Fibroblast of upper back skin (primary cell): ENCODE data around the gene LRRC45.

ENCODE experiments used
- DNase-seq: peaks from one replicate; pipeline ENCODE4 v3.0.0-alpha.2; 2013

Gene LRRC45

DNA sequence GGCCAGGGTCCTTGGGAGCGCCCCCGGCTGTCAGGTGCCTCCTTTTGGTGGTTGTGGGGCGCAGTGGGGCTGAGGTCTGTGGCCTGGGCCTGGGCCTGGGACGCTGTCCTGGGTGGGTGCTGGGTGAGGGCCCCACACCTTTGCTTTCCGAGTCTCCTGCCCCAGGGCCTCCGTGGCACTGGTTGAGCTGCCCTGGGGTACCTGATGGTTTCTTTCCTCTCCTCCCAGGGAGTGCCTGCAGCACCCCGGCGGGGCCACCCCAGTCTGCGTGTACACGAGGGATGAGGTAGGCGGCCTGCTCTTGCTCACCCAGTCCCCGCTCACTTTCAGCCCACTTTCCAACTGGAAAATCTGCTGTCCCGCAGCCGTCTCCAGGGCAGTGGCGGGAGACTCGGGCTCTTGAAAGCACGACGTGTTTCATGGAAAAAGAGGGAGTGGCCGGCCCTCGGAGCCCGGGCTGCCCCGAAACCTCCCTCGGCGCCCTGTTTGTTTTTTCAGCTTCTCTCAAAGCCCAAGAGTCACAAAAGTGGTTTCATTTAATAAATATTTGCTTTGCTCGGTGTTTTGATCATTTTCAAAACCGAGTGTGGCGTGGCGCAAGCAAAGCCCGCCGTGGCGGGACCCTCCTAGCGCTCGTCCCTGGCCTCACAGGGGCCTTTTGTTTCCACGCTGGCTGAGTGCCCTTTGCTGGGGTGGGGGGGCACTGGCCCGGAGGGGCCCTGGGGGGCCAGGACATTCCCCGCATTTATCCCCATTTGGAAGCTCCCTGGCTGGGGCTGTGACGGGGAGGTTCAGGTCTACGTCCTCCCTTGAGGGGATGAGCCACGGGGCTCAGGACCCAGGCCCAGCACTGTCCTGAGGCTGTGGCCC, 28.3 kb upstream of the LRRC45 start:
- DNase-seq: no peak

DNA sequence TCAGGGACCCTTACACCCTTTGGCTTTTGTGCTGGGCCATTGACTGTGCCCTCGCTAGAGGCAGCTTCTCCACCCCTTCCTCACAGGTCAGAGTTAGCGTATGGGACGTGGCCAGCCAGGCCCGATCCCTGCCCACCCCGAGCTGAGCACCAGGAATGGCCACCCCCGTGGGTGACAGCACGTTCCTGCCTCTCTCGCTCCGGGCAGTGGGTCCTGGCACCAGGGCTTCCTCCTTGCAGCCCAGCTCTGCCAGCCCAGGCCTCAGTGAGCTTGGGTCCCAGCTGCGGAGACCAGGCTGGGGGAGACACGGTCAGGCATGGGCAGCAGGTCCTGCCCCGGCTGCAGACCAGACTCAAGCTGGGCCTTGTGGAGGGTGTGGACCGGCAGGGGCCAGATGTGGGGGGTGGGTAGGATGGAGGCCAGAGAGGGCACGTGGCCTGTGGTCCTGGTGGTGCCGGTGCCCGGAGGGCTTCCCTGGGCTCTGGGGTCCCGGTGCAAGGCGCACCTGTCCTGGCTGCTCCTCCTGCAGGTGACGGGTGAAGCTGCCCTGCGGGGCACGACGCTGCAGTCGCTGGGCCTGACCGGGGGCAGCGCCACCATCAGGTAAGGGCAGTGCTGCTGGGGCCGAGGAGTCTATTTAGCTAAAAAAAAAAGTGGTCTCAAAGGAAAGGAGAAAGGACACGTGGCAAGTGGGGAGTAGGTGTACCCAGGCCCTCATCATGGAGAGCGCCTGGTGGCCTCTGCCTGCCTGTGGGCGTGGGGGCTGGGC, 27.5 kb upstream of the LRRC45 start:
- no peak for DNase-seq

DNA sequence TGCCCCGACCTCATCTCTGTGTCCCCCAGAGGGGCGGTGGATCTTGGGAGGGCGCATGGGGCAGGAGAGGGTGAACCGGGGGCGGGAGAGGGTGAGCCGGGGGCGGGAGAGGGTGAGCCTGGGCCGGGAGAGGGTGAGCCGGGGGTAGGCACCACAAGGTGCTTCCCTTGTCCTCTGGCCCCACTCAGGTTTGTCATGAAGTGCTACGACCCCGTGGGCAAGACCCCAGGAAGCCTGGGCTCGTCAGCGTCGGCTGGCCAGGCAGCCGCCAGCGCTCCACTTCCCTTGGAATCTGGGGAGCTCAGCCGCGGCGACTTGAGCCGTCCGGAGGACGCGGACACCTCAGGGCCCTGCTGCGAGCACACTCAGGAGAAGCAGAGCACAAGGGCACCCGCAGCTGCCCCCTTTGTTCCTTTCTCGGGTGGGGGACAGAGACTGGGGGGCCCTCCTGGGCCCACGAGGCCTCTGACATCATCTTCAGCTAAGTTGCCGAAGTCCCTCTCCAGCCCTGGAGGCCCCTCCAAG, 26.8 kb upstream of the LRRC45 start:
- no peak for DNase-seq

DNA sequence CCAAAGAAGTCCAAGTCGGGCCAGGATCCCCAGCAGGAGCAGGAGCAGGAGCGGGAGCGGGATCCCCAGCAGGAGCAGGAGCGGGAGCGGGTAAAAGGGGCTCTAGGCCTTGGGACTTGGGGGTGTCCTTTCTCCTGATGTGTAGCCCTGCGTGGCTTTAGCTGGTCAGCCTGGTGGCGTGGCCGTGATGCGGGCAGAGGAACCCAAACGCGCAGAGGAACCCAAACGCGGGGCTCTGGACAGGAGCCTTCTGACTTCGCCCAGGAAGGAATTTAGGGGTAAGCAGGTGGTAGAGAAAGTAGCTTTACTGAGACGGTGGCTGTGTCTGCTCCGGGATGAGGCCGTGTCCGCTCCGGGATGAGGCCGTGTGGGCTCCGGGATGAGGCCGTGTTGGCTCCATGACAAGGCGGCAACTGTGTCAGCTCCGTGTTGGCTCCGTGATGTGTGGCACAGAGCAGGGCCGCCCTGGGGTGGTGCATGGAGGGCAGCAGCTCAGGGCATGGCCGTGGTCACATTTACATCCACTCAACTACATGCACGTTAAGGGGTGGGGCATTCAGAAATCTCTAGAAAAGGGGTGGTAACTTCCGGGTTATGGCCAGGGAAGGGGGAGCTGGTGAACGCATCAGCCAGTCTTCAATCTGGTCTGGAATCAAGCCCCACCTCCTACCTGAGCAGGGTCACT, 26.2 kb upstream of the LRRC45 start:
- no peak for DNase-seq

DNA sequence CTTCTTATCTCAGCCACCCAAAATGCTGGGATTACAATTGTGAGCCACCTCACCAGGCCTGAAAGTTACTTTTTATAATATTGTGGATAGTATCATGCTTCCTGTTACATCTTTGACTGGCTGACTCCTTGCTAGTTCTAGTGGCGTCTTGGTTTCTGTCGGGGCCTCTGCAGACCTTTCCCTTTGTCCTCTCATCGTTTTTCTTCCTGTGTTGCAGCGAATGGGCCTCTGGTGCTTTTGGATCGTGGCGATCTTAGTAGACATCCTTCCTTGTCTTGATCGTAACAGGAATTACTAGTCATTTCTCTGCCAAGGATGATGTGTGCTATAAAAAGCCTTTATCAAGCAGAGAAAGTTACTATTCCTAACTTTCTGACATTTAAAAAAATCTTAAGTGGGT, 24.9 kb upstream of the LRRC45 start:
- no peak for DNase-seq

DNA sequence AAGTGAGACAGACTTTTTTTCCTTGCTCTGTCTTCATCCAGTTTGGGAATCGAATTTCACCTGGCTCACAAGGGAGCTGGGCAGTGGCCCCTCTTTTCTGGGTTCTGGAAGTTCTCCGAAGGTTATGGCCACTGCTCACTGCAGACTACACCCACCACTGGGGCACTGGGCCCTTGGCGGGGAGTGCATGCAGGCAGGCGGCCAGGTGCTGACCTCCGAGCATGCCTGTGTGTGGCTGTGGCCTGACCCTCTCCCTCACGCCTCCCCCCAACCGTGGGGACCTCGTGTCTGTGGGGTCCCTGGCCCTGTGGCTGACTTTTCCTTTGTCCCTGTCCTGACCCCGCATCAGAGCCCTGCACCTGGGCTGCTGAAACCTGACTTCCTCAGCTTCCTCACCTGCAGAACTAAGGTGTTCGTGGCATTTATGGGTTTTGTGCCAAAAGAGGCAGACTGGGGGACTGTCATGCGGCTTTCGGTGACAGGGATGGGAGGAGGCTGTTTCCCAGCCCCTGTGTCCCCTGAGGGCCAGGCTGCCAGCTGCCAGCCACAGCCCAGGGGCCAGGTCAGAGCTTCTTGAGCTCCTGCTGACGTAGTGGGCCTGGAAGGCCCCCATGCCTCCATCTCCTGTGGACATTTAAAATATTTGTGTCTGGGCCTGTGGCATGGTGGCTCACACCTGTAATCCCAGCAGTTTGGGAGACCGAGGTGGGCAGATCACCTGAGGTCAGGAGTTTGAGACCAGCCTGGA, 24.2 kb upstream of the LRRC45 start:
- no peak for DNase-seq

DNA sequence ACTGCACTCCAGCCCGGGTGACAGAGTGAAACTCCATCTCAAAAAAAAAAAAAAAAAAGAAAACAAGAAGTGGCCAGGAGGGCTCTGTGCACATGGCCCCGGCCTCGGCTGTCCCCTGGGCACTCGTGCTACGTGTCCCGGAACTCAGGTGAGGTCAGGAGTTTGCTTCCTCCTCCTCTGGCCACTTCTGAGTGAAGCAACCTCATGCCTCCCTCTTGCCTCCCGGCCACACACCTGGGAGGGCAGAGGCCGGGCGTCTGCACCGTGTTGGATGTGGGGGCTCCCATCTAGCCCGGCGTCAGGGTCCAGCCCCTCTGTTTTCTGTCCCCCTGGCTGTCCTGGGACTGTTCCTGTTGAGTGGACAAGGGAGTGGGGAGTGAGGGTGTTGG, 23.5 kb upstream of the LRRC45 start:
- no peak for DNase-seq

DNA sequence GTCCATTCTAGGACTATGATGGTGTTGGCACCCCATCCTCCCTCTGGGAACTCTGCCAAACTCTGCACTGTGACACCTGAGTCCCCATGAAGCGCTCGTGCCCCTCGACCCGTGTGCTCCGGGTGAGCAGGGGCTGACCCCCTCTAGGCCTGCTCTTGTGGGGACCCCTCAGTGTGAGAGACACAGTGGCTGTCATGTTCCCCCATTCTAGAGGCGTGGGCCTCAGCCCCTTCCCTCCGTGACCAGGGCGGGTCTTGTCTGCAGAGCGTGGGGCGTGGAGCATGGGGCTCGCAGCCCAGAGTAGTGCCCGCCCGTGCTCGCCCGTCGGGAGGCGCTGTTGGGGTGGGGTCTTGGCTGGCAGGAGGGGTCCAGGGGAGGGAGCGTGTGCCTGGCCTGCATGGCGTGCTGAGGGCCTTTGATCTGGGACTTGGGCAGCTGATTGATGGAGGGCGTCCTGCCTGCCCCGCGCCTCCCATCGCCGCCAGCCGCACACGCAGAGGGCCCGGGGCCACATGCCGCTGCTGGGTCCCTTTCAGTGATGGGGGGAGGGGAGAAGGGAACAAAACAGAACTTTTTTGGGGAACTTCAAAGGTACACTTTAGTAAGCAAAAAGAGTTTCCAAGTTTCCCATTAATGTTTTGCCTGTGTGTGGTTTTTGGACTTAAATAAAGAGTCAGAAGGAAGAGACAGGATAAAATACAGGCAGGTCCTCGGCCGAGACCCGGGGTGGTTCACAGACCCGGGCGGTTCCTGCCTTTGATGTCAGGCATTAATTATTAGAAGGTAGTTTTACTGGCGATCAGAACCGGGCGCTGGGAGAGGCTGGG, 22.9 kb upstream of the LRRC45 start:
- DNase-seq: no peak

DNA sequence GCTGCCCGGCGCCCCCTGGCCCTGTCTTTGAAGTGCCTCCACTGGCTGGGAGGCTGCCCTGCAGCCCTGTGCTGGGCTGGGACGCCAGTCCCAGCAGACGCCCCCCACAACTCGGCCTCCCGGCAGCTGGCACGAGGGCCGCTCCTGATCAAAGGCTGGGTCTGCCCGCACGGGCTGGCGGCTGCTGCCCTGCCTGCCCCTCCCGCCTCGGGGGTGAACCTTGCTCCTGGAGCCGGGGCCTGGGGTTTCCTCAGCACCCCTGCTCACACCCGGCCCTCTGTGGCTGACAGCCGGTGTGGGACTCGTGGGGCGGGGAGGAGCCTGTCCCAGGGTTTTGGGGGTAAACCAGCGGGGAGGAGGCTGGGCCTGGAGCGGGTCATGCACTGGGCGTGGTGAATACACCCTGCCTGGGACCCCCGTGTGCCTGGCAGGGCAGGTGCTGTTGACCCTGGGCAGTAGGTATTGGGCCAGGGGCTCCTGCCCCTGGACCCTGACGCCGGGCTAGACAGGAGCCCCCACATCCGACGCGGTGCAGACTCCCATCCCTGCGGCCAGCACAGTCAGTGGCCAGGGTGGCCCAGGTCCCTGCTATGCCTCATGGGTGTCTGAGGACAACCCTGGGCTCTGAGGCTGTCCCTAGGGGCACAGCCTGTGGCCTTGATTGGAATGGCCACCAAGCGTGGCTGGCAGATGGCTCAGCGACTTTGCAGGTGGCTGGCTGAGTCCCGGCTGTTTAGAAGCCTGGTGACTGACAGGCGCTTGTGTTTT, 22.1 kb upstream of the LRRC45 start:
- no peak for DNase-seq

DNA sequence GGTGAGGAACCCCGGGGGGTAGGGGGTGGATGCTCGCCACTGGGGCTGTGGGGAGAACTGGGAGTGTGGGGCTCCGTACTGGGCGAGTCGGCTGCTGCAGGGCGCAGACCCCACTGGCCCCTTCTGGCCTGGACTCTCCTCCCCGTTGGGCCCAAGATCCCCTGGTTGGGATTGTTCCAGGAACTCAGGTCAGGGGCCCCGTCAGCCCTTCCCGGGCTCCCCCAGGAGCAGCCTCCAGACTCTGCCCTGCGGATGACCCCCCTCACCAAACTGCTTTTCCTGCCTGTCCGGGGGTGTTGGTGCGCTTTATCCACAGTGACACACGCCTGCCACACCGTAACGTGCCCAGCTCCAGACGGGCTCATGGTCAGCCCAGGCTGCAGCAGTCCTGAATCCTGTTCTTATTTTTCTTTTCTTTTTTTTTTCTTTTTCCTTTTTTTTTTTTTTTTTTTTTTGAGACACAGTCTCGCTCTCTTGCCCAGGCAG, 21.5 kb upstream of the LRRC45 start:
- DNase-seq: no peak

DNA sequence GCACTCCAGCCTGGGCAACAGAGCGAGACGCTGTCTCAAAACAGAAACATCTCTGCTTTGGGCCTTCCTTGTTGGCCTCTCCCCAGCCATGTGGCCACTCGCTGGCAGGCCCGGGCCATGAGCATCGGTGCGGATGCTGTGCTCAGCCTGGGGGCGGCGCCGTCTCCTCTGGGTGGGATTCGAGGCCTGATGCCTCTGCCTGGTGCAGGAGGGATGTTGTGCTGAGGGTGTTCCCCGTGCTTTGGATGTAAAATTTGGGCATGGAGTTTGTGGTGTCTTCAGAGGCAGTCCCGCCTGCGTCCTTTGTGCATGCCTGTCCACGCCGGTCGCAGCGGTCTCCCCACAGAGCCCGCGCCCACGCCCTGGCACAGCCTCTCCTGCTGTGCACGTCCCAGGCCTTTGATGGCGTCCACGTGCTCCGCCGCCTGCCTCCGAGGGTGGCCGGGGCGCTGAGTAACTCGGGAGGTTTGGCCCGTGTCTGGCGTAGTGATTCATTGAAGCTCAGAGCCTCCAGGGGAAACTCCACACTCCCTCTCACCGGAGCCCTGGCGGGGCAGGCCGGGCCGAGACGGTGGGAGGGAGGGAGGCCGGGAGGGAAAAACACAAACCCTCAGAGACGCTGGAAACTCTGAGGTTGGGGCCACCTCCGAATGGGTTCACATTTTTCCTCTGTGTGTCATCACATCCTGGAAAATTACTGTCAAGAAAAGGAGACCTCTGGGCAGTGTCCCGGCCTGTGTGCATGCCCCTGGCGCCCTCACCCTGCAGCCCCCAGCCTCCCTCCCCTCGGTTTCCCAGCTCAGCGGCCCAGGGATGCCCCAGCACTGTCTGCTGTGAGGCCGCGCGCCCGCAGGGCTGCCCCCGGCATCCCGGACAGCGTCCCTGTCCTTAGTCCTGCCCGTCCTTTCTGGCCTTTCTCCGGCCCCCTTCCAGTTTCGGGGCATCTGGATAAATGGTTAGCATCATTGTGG, 19.4 kb upstream of the LRRC45 start:
- DNase-seq: peak; percentile 97

DNA sequence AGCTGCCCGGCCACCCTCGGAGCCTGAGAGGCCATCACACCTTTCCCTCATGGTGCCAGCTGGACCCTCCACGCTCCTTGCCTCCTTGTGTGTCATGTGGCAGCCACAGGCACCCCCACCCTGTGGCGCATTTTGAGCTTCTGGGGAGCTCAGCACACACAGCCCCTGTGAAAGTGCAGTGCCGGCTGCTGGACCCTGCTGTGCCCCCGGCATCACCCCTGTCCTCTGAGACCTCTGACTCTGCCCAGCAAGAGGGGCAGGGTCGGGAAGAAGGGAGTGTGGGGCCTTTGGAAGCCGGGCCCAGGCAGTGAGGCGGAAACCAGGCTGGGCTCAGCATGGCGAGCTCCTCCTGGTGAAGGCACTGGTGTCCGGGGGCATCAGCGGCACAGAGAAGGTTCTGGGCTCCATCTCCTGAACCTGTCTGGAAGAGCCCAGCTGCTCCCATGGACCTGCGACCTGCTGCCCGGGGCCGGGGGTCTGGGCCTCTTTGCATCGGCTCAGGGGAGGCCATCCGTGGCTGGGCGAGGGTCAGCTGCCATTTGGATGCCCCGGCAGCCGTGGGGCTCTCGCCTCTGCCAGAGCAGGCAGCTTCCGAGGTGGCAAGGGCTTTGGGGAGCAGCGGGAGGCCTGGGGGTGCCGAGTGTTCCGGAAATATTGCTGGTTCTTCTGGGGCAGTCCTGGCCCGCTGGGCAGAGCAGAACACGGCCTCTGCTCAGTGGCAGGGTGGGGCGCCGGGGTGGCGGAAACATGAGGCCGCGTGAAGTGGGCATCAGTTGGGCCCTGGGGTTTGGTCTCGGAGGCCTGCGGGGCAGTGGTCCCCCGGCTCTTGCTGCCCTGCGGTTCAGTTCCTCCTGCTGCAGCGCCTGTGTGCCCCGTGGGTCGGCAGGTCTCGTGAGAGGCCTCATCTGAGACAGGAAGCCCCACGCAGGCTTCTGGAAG, 18.3 kb upstream of the LRRC45 start:
- DNase-seq: no peak

DNA sequence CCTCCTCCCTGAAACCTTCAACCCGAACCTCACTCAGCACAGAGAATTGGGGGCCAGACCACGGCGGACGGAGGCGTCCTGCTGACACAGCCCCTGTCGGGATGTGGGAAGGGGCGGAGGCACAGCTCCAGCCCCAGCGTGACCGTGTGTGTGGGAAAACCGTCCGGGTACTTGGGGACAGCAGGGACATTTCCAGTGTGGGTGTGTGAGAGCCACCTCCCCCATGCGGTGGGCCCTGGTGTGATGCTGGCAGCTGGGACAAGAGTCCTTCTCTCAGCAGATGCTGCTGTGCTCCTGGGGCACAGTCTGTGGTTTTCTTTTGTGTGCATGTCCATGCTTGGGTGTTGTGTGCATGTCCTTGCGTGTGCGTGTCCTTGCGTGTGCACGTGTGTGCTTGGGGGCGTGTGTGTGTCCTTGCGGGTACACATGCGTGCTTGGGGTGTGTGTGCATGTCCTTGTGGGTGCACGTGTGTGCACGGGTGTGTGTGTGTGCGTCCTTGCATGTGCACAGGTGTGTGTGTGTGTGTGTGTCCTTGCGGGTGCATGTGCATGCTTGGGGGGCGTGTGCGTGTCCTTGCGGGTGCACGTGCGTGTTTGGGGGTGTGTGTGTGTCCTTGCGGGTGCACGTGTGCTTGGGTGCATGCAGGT, 17.3 kb upstream of the LRRC45 start:
- DNase-seq: no peak

DNA sequence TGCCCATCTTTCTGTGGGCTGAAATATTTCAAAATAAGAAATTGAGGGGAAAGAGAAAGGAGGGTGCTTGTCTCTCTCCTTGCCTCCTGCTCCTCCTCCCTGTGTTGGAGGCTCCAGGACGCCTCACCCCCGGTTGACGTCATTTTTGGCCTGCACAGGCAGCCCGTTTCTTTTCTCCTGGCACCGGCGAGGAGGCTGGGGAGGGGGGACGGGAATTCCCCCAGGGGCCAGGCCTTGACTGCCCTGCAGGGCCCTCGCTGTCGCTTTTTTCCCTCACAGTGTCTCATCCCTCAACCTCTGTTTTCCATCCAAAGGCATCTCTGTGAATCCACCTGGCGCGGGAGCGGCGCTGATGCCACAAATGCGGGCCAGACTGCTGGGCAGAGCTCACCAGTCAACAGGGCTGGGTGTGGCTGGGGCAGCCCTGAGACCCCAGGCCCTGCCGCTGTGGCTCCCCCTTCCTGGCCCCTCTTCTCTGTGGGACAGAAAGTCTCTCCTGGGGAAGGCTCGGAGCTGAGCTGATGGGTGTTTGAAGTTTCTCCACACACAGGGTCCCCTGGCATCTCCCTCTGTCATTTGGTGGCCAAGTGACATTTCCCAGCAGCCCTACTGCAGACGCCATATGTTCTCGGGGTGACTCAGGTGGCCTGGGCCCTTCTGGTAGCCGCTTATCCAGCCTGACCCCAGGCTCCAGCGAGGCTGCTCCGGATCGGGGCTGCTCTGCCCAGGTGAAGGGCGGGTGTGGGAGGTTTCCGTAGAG, 16.5 kb upstream of the LRRC45 start:
- DNase-seq: peak; percentile 59

DNA sequence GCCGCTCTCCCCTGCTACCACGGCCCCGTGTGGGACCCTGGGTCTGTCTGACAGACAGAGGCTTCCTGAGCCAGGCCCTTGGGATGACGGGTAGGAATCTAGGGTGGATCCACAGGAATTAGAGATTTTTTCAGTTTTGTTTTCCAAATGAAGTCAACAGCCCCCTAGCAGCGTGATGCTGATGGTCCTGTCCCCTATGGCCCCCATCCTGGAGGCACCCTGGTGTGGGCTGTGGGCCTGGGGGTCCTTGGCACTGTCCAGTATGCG, 15.9 kb upstream of the LRRC45 start:
- no peak for DNase-seq

DNA sequence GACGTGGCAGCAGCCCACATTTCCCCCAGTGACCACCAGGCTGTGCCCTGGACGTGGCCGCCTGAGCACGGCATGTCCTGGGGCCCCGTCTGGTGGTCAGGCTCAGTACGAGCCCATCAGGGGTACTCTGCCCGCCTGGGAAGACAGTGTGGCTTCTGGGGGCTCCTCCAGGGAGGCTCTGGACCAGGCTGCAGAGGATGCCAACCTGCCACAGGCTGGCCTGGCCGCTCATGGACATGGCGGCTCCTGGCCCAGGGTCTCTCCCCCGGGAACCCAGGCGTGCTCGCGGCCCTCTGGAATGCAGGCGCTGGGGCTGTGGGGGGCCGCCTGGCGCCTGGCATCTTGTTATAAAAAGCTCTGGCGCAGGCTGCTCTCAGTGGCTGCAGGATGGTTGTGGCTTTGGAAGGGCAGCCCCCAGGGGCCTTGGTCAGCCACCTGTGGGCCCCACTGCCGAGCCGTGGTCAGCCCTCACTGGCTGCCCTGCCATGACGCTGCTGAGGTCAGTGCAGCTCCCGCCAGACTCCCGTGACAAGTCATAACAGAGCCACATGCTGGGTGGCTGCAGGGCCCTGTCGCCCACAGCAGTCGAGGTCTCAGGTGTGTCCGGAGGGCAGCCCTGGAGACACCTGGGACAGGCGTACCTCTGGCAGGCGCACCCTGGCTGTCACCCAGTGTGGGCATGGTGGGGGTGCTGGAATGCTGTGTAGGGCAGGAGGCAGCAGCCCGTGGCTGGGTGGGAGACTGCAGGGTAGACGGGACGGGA, 15.4 kb upstream of the LRRC45 start:
- DNase-seq: no peak
